PFSK-1 (cell line): ENCODE results near the gene TRIP4.
A peak's percentile ranks its signal among the peaks of the same experiment; 100 is the strongest.

Experiments used
- FOXP2 ChIP-seq: optimal IDR thresholded peaks from 2 replicates; pipeline ENCODE3; 2011; ENCODE audit warnings: borderline replicate concordance, control low read depth, inconsistent platforms; ENCODE audit not compliant: insufficient read depth; ENCODE audit errors: extremely low read length, extremely low read depth
- POLR2AphosphoS5 ChIP-seq: IDR thresholded peaks from 2 replicates; pipeline ENCODE4 v1.6.1; 2012; ENCODE audit warnings: low read depth, mild to moderate bottlenecking, control low read depth, low read length, moderate library complexity
- REST ChIP-seq, 2 experiments: IDR thresholded peaks; 2 replicates each; pipeline versions ENCODE4 v1.6.1 to v1.8.0; 2011 to 2012; ENCODE audit warnings: low read depth in 2 of 2, low read length in 2 of 2, control low read depth in 1 of 2, inconsistent platforms in 1 of 2, mild to moderate bottlenecking in 1 of 2, moderate library complexity in 1 of 2; ENCODE audit not compliant: insufficient read depth in 1 of 2
- SIN3A ChIP-seq: IDR thresholded peaks from 2 replicates; pipeline ENCODE4 v1.6.1; 2012; ENCODE audit warnings: mild to moderate bottlenecking, low read length, moderate library complexity, borderline replicate concordance; ENCODE audit not compliant: insufficient read depth
- TAF1 ChIP-seq: IDR thresholded peaks from 2 replicates; pipeline ENCODE4 v1.6.1; 2012; ENCODE audit warnings: low read length, control low read depth, borderline replicate concordance; ENCODE audit not compliant: insufficient read depth

TRIP4 gene

GRCh38 chr15:64355348-64355943, 32.2 kb upstream of the TRIP4 start:
- TF ChIP-seq FOXP2 (no peak), SIN3A (no peak), TAF1 (no peak), REST (IDR thresholded peaks at IDR 0.05; ENCODE audit: insufficient read depth in 1 of 2, low read depth in 2 of 2, low read length in 2 of 2) (no peak), POLR2AphosphoS5 (no peak)

DNA sequence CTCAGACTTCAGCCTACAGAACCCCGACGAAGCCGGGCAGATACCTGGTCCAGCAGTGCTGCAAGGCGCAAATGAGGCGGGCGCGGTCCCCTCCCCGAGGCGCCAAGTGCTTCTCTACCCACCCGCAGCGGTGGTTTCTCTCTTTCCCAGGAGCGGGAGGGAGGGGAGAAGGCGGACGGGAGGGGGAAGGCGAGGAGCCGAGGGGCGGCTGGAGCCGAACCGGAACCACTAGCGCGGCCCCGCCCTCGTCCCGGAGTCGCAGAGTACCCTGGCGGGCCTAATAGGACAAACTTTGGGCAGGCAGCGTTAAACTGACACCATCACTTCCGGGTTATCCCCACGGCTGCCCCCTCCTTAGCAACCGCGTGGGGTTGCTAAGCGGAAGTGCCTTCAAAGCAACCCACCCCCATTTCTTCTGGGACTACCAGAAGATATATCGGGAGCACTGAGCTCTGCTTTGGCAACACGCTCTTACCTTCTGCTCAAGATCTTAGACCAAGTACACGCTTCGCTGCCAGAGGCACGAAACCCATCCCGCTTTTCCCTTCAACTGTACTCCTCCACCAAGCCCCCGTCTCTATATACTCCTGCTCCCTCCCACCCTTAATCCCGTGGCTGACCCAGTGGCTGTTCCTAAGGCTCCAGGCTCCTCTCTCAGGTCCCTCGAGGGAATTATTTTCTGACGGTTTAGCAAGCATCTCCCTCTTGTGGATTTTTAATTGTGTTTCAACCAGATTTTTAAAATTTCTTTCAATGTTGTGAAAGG, 31.5 kb upstream of the TRIP4 start, which contains the start of gene CSNK1G1:
Gene CSNK1G1 (minus strand): TSS at position 230 of the 766 bp plus-strand sequence. CDS start 55,674 bp downstream, outside the sequence.
- TF ChIP-seq REST (IDR thresholded peaks at IDR 0.05; ENCODE audit: insufficient read depth in 1 of 2, low read depth in 2 of 2, low read length in 2 of 2) (no peak), POLR2AphosphoS5 (peak; percentile 80), FOXP2 (peak; percentile 71), TAF1 (no peak; the same call in 1 of the 2 replicates), SIN3A (peak; percentile 89; the same call in 1 of the 2 replicates)

DNA sequence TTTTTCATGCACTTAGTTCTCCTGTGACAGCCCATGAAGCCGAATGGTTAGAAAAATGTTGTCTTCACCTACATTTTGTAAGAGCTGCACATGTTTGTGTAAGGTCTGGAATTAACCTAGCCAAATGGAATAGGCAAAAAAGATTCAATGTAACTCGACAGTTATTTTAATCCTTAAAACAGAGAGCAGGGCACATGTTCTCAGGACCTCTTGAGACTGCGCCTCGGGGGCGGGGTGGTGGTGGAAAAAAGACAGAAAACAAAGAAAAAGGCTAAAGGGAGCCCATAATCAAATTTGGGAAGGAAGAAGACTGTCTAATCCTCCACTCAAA, 31.0 kb upstream of the TRIP4 start:
- TF ChIP-seq FOXP2 (no peak), REST (IDR thresholded peaks at IDR 0.05; ENCODE audit: insufficient read depth in 1 of 2, low read depth in 2 of 2, low read length in 2 of 2) (no peak), POLR2AphosphoS5 (no peak), TAF1 (no peak), SIN3A (no peak)

- no peak for TF ChIP-seq TAF1
- TF ChIP-seq REST (IDR thresholded peaks at IDR 0.05; ENCODE audit: insufficient read depth in 1 of 2, low read depth in 2 of 2, low read length in 2 of 2): no peak
- no peak for TF ChIP-seq SIN3A
Measured at GRCh38 chr15:64361259-64361658, 26.4 kb upstream of the TRIP4 start.
